ENCODE results near the gene MSRB2.

Gene MSRB2

GRCh38 chr10:23096802-23097549 is 1.6 kb downstream of the MSRB2 start:
- no peak for DNase-seq (ENCODE audit: extremely low spot score)

GRCh38 chr10:23099079-23099478 is 3.7 kb downstream of the MSRB2 start:
- ChIA-PET CTCF (no interaction called here), POLR2A (no interaction called here)
- no peak for DNase-seq (ENCODE audit: extremely low spot score)
- TF ChIP-seq ZNF384 (IDR thresholded peaks at IDR 0.05) (no peak), FOXA1 (IDR thresholded peaks at IDR 0.05) (no peak)

More at GRCh38 chr10:23096802-23097549, 1.6 kb downstream of the MSRB2 start:
- POLR2A ChIA-PET, result no interaction called here
- TF ChIP-seq ARNT (IDR thresholded peaks at IDR 0.05), result no peak
- peak; percentile 47 for TF ChIP-seq PKNOX1 (IDR thresholded peaks at IDR 0.05)
- CTCF ChIA-PET, result no interaction called here

GRCh38 chr10:23099816-23100215 is 4.4 kb downstream of the MSRB2 start:
- POLR2A ChIA-PET, result no interaction called here
- CTCF ChIA-PET, result no interaction called here
- DNase-seq (ENCODE audit: extremely low spot score), result no peak
- TF ChIP-seq ELF4 (IDR thresholded peaks at IDR 0.05) (no peak), NFRKB (IDR thresholded peaks at IDR 0.05) (no peak), CTBP1 (IDR thresholded peaks at IDR 0.05; ENCODE audit: borderline replicate concordance) (no peak), LEF1 (IDR thresholded peaks at IDR 0.05; ENCODE audit: borderline replicate concordance) (no peak), ARNT (IDR thresholded peaks at IDR 0.05) (no peak), SP1 (IDR thresholded peaks at IDR 0.05) (no peak), FOXM1 (IDR thresholded peaks at IDR 0.05; ENCODE audit: borderline replicate concordance) (no peak), ZNF384 (IDR thresholded peaks at IDR 0.05) (no peak), BHLHE40 (IDR thresholded peaks at IDR 0.05; ENCODE audit: borderline replicate concordance) (no peak), FOXK2 (IDR thresholded peaks at IDR 0.05) (no peak), SUZ12 (IDR thresholded peaks at IDR 0.05) (no peak), HDGF (IDR thresholded peaks at IDR 0.05; ENCODE audit: borderline replicate concordance) (no peak), FOXA1 (IDR thresholded peaks at IDR 0.05) (no peak), PKNOX1 (IDR thresholded peaks at IDR 0.05) (no peak), L3MBTL2 (conservative IDR thresholded peaks at IDR 0.05) (no peak)

GRCh38 chr10:23100331-23101030 is 5.1 kb downstream of the MSRB2 start:
- POLR2A ChIA-PET, result no interaction called here
- TF ChIP-seq ELF4 (IDR thresholded peaks at IDR 0.05) (no peak), SP1 (IDR thresholded peaks at IDR 0.05) (no peak), FOXA1 (IDR thresholded peaks at IDR 0.05) (no peak), TARDBP (IDR thresholded peaks at IDR 0.05) (no peak), LEF1 (IDR thresholded peaks at IDR 0.05; ENCODE audit: borderline replicate concordance) (no peak), NFRKB (IDR thresholded peaks at IDR 0.05) (no peak), PKNOX1 (IDR thresholded peaks at IDR 0.05) (no peak)
- CTCF ChIA-PET, result no interaction called here
- no peak for DNase-seq (ENCODE audit: extremely low spot score)

- ChIA-PET CTCF (no interaction called here), POLR2A (no interaction called here)
- TF ChIP-seq ZNF384 (IDR thresholded peaks at IDR 0.05), result no peak
- TF ChIP-seq ARNT (IDR thresholded peaks at IDR 0.05), result no peak
- no peak for TF ChIP-seq CTBP1 (IDR thresholded peaks at IDR 0.05; ENCODE audit: borderline replicate concordance)
- TF ChIP-seq SP1 (IDR thresholded peaks at IDR 0.05), result no peak
- no peak for TF ChIP-seq LEF1 (IDR thresholded peaks at IDR 0.05; ENCODE audit: borderline replicate concordance)
- TF ChIP-seq L3MBTL2 (conservative IDR thresholded peaks at IDR 0.05), result no peak
- no peak for TF ChIP-seq SUZ12 (IDR thresholded peaks at IDR 0.05)
- no peak for TF ChIP-seq NFRKB (IDR thresholded peaks at IDR 0.05)
- no peak for TF ChIP-seq FOXK2 (IDR thresholded peaks at IDR 0.05)
- TF ChIP-seq FOXA1 (IDR thresholded peaks at IDR 0.05), result no peak
- DNase-seq (ENCODE audit: extremely low spot score), result no peak
Measured at GRCh38 chr10:23106331-23107072, 11.1 kb downstream of the MSRB2 start.

- TF ChIP-seq PKNOX1 (IDR thresholded peaks at IDR 0.05) (no peak), FOXA1 (IDR thresholded peaks at IDR 0.05) (no peak), FOXM1 (IDR thresholded peaks at IDR 0.05; ENCODE audit: borderline replicate concordance) (no peak), ARNT (IDR thresholded peaks at IDR 0.05) (no peak), ELF4 (IDR thresholded peaks at IDR 0.05) (no peak), LEF1 (IDR thresholded peaks at IDR 0.05; ENCODE audit: borderline replicate concordance) (no peak), CTBP1 (IDR thresholded peaks at IDR 0.05; ENCODE audit: borderline replicate concordance) (no peak), SUZ12 (IDR thresholded peaks at IDR 0.05) (no peak), FOXK2 (IDR thresholded peaks at IDR 0.05) (no peak), NFRKB (IDR thresholded peaks at IDR 0.05) (no peak), L3MBTL2 (conservative IDR thresholded peaks at IDR 0.05) (no peak), BHLHE40 (IDR thresholded peaks at IDR 0.05; ENCODE audit: borderline replicate concordance) (no peak), HDGF (IDR thresholded peaks at IDR 0.05; ENCODE audit: borderline replicate concordance) (no peak)
- ChIA-PET CTCF (interaction anchor here (0.6 kb wide), 1 partner anchor 1035 kb away, joined by 3 read pairs; no protein-coding TSS in a partner anchor), POLR2A (no interaction called here)
- DNase-seq (ENCODE audit: extremely low spot score), result no peak
Measured at GRCh38 chr10:23110722-23111516, 15.5 kb downstream of the MSRB2 start.
